Fibroblast of skin of left biceps (primary cell): ENCODE data around the gene DMAC1.

Experiments used
- DNase-seq, 2 experiments: peaks; one replicate each; pipeline ENCODE4 v3.0.0-alpha.2; 2013; ENCODE audit warnings: low read depth in 2 of 2

Gene DMAC1

GRCh38 chr9:7782400-7783120, 17.0 kb downstream of the DMAC1 start:
- DNase-seq = no peak

- peak; percentile 30 to 31 for DNase-seq
Measured at GRCh38 chr9:7780261-7780988, 19.2 kb downstream of the DMAC1 start.

- no peak for DNase-seq
Measured at GRCh38 chr9:7778851-7779600, 20.6 kb downstream of the DMAC1 start.

GRCh38 chr9:7777771-7778170, 21.8 kb downstream of the DMAC1 start:
- no peak for DNase-seq

GRCh38 chr9:7770111-7770510, 29.5 kb downstream of the DMAC1 start:
- DNase-seq = no peak

GRCh38 chr9:7762600-7762999, 37.0 kb downstream of the DMAC1 start:
- DNase-seq = no peak

GRCh38 chr9:7760014-7760415, 39.6 kb downstream of the DMAC1 start:
- DNase-seq = peak in 1 of 2 experiments; percentile 3

- DNase-seq = no peak
Measured at GRCh38 chr9:7756088-7756487, 43.5 kb downstream of the DMAC1 start.

- no peak for DNase-seq
Measured at GRCh38 chr9:7752481-7752880, 47.1 kb downstream of the DMAC1 start.
